Cerebellar cortex (tissue), 1 donor: ENCODE results near the gene KRTAP5-7.
"Not testable (repeated sequence)": the region's sequence is repeated elsewhere in the genome, so short reads cannot be mapped to it uniquely, and the experiment has no call there.

ENCODE experiments used
- DNase-seq: peaks from one replicate; pipeline ENCODE4 v3.0.0-alpha.2; 2015; ENCODE audit warnings: low spot score

KRTAP5-7 gene

GRCh38 chr11:71563406-71563805 lies 36.3 kb downstream of the KRTAP5-7 start:
- DNase-seq: peak; percentile 27

- no peak for DNase-seq
Observed at GRCh38 chr11:71564430-71564829, 37.4 kb downstream of the KRTAP5-7 start.

- no peak for DNase-seq
Observed at GRCh38 chr11:71565263-71565662, 38.2 kb downstream of the KRTAP5-7 start, which contains the start of gene KRTAP5-10. Gene KRTAP5-10 (plus strand): TSS chr11:71565563. CDS start chr11:71565588, 25 bp downstream.

DNA sequence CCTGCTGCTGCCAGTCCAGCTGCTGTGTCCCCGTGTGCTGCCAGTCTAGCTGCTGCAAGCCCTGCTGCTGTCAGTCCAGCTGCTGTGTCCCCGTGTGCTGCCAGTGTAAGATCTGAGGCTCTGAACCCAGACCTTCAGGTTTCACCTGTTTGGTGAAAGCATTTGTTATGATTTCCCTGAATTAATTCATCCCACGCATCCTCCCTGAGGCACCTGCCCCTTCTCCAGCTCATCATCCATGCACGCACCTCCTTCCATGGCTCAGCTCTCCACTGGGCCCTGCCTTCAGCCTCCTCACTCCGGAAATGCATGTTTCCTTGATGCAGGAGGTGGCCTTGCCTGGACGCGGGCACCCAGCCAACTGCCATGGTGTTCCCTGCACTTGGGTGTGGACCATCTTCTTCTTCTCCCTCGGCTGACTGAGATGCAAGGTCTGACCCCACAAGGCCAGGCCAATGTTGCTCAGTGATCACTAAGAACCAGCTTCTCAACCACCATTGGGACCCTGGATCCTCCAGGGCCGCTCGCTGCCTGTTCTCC lies 39.1 kb downstream of the KRTAP5-7 start:
- no peak for DNase-seq

DNA sequence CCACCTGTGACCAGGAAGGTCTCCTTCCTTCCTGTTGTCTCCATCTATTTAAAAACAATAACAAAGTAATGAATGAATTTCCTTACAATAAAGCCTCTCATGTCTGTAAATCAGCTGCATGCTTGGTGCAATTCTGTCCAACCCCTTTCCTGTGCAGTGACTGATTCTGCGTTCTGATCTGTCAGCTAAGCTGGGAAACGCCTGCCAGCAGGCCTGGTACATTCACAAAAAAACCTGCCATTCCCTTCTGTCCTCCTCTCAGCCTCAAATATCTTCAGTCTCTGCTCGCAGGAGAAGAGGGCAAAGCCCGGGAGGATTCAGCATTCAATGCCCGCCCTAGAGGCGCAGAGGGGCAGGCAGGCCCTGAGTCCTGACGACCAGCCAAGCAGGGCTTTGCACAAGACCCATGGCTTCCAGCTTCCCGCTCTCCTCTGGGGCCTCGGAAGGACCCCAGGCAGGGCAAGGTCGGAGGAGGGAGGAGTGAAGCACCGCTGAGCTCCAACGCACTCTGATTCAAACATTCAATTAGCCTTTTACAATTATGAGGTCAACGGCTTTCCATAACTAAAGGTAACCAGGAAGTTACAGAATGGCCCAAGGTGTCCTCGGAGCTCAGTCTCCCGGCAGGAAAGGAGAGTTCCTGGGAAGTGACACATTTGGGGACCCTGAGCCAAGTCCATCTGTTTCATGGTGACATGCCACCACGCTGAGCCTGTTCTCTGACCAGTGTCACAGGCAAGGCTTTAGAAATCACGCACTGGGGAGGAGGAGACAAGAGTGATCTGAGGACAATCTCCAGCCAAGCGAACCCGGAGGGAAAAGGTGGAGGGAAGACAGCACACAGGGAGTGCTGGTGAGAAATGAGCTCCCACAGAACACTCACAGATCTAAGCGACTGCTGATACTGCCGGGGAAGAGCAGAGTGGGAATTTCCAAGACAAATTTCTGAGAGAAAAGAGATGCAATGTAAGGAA lies 39.8 kb downstream of the KRTAP5-7 start:
- peak; percentile 57 for DNase-seq

- not testable (repeated sequence) for DNase-seq
Observed at GRCh38 chr11:71567633-71568032, 40.6 kb downstream of the KRTAP5-7 start.

GRCh38 chr11:71568704-71569349 lies 41.8 kb downstream of the KRTAP5-7 start:
- no peak for DNase-seq

DNA sequence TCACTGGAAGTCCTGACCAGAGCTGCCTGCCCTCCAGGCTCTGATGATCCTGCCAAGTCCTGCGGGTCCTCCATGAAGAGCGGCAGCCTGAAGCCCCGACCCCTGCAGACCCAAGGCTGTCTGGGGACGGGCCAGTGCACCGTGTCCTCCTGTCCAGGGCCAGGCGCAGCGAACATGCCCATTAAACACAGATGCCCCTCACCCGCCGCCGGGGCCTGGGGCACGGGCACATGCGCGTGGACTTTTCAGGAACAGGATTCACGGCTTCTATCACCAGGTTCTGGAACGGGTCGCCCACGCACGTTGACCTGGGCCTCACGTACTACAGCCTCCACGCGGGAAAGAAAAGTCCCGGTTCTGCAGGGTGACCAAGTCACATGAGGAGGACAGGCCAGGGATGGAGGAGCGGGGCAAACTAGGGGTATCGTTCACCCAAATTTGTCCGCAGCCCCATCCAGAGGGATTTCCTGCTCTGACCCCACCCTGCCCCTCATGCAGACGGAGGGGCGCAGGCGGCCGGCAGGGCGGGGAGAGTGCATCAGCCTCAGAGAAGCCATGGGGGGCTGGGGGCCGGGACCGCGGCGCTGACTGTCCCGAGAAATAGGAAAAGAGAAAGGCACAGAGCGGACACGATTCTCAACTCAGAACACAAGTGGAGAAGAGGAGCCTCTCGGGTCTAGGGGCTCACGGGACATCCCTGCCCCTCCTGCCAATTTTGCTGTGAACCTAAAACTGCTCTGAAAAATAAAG lies 44.2 kb downstream of the KRTAP5-7 start:
- DNase-seq: not testable (repeated sequence)

GRCh38 chr11:71572811-71573210 lies 45.7 kb downstream of the KRTAP5-7 start:
- DNase-seq: no peak

DNA sequence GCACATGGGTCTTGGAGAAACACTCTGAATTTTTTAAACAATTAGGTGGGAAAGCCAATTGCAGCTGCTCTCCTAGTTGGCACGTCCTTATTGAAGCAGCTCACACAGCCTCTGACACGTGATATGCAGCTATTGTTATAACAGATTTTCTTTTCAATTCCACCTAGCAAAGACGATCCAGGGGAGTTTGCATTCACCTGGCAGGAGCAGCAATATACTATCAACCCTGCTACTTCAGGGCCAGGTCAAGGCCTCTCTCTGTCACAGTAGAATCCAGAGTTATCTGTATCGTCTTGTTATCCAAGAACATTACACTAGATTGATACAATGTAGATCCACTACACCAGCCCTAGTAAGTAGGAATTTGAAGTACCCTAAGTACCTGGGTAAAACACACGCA lies 47.4 kb downstream of the KRTAP5-7 start:
- no peak for DNase-seq

GRCh38 chr11:71575723-71576424 lies 48.8 kb downstream of the KRTAP5-7 start:
- DNase-seq: no peak

DNA sequence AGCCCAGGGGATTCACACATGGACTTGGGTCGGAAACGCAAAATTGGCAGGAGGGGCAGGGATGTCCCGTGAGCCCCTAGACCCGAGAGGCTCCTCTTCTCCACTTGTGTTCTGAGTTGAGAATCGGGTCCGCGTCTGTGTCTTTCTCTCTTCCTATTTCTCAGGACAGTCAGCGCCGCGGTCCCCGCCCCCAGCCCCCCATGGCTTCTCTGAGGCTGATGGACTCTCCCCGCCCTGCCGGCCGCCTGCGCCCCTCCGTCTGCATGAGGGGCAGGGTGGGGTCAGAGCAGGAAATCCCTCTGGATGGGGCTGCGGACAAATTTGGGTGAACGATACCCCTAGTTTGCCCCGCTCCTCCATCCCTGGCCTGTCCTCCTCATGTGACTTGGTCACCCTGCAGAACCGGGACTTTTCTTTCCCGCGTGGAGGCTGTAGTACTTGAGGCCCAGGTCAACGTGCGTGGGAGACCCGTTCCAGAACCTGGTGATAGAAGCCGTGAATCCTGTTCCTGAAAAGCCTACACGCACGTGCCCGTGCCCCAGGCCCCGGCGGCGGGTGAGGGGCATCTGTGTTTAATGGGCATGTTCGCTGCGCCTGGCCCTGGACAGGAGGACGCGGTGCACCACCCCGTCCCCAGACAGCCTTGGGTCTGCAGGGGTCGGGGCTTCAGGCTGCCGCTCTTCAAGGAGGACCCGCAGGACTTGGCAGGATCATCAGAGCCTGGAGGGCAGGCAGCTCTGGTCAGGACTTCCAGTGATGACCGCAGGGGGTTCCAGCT lies 49.8 kb downstream of the KRTAP5-7 start:
- DNase-seq: not testable (repeated sequence)

- no peak for DNase-seq
Observed at GRCh38 chr11:71577469-71578004, 50.5 kb downstream of the KRTAP5-7 start.
